CD1c-positive myeloid dendritic cell (primary cell): ENCODE measurements around the gene MSL1.

Experiments used
- DNase-seq: peaks from one replicate; pipeline ENCODE4 v3.0.0-alpha.2; 2016; ENCODE audit errors: extremely low spot score

Gene MSL1

GRCh38 chr17:40121181-40122135 is at the start of gene MSL1:
Gene MSL1 (plus strand): TSS chr17:40121971. CDS start chr17:40122613, 642 bp downstream.
- peak; percentile 86 for DNase-seq

GRCh38 chr17:40072040-40072734 is 49.6 kb upstream of the MSL1 start:
- DNase-seq, result no peak

GRCh38 chr17:40072735-40073346 is 48.9 kb upstream of the MSL1 start:
- DNase-seq, result no peak

- DNase-seq, result no peak
Observed at GRCh38 chr17:40073454-40074174, 48.2 kb upstream of the MSL1 start.

GRCh38 chr17:40074175-40074512 is 47.6 kb upstream of the MSL1 start:
- no peak for DNase-seq

- DNase-seq, result no peak
Observed at GRCh38 chr17:40074871-40075200, 46.9 kb upstream of the MSL1 start.

- DNase-seq, result peak; percentile 79
Observed at GRCh38 chr17:40075201-40075941, 46.4 kb upstream of the MSL1 start.

- DNase-seq, result no peak
Observed at GRCh38 chr17:40075942-40076498, 45.8 kb upstream of the MSL1 start.

GRCh38 chr17:40076591-40076990 is 45.2 kb upstream of the MSL1 start:
- DNase-seq, result no peak

- DNase-seq, result no peak
Observed at GRCh38 chr17:40079545-40079944, 42.2 kb upstream of the MSL1 start.

- no peak for DNase-seq
Observed at GRCh38 chr17:40084477-40084876, 37.3 kb upstream of the MSL1 start.

GRCh38 chr17:40086150-40087044 is 35.4 kb upstream of the MSL1 start:
- DNase-seq, result peak; percentile 47

GRCh38 chr17:40087049-40087794 is 34.5 kb upstream of the MSL1 start:
- no peak for DNase-seq

GRCh38 chr17:40087903-40088718 is 33.7 kb upstream of the MSL1 start:
- no peak for DNase-seq

GRCh38 chr17:40089077-40089895 is 32.5 kb upstream of the MSL1 start:
- no peak for DNase-seq

GRCh38 chr17:40090237-40091119 is 31.3 kb upstream of the MSL1 start:
- DNase-seq, result no peak
